ENCODE results near the gene CDH13. TPM values are rescaled to one million over a fixed set of nuclear protein-coding genes. Genes with fewer than 3 reads are reported as not detected.

The CDH13 gene
- total RNA-seq, 1 experiment from 2014 or later = 0.56 TPM

- Histone ChIP-seq H3K27me3 (ENCODE audit: low read length) (no peaks in the 10 kb centered on the region), H3K4me1 (ENCODE audit: low read length) (peaks cover 23% of the 10 kb centered on the region), H3K36me3 (ENCODE audit: insufficient read depth, low read length) (no peaks in the 10 kb centered on the region), H3K4me3 (ENCODE audit: low read length) (no peak overlapping the region), H3K4me2 (ENCODE audit: low read depth, low read length, poor library complexity, severe bottlenecking) (no peak overlapping the region), H3K9ac (ENCODE audit: low read length) (no peak overlapping the region), H4K20me1 (ENCODE audit: insufficient read depth, low read depth, low read length) (no peaks in the 10 kb centered on the region), H3K27ac (ENCODE audit: low read length) (no peak overlapping the region), H2AFZ (ENCODE audit: low read length) (no peak overlapping the region), H3K79me2 (ENCODE audit: low read length) (no peaks in the 10 kb centered on the region), H3K9me2 (replicated peaks; ENCODE audit: insufficient read depth, low read length) (no peaks in the 10 kb centered on the region), H3K9me3 (ENCODE audit: low read length) (no peaks in the 10 kb centered on the region)
- DNase-seq = no peak
These were observed 491.0 kb downstream of the CDH13 start for GRCh38 chr16:83117810-83118209.

- no peaks in the 10 kb centered on the region for H3K9me2 ChIP-seq (replicated peaks; ENCODE audit: insufficient read depth, low read length)
- peaks cover 18% of the 10 kb centered on the region for H3K4me1 ChIP-seq (ENCODE audit: low read length)
- H3K79me2 ChIP-seq (ENCODE audit: low read length) = no peaks in the 10 kb centered on the region
- H3K4me2 ChIP-seq (ENCODE audit: low read depth, low read length, poor library complexity, severe bottlenecking) = no peak overlapping the region
- no peak overlapping the region for H3K9ac ChIP-seq (ENCODE audit: low read length)
- H3K27ac ChIP-seq (ENCODE audit: low read length) = no peak overlapping the region
- H3K9me3 ChIP-seq (ENCODE audit: low read length) = no peaks in the 10 kb centered on the region
- DNase-seq = no peak
- no peaks in the 10 kb centered on the region for H3K27me3 ChIP-seq (ENCODE audit: low read length)
- no peaks in the 10 kb centered on the region for H4K20me1 ChIP-seq (ENCODE audit: insufficient read depth, low read depth, low read length)
- no peaks in the 10 kb centered on the region for H3K36me3 ChIP-seq (ENCODE audit: insufficient read depth, low read length)
- H2AFZ ChIP-seq (ENCODE audit: low read length) = no peak overlapping the region
- H3K4me3 ChIP-seq (ENCODE audit: low read length) = no peak overlapping the region
These were observed 491.6 kb downstream of the CDH13 start for GRCh38 chr16:83118365-83118764.

- Histone ChIP-seq H3K9me3 (ENCODE audit: low read length) (peaks cover 15% of the 10 kb centered on the region), H3K4me2 (ENCODE audit: low read depth, low read length, poor library complexity, severe bottlenecking) (no peak overlapping the region), H3K36me3 (ENCODE audit: insufficient read depth, low read length) (no peaks in the 10 kb centered on the region), H3K27me3 (ENCODE audit: low read length) (peaks cover 4% of the 10 kb centered on the region; the same call in 1 of the 2 replicates), H3K4me1 (ENCODE audit: low read length) (no peaks in the 10 kb centered on the region), H2AFZ (ENCODE audit: low read length) (no peak overlapping the region), H3K27ac (ENCODE audit: low read length) (no peak overlapping the region), H3K9ac (ENCODE audit: low read length) (no peak overlapping the region), H3K4me3 (ENCODE audit: low read length) (no peak overlapping the region), H3K79me2 (ENCODE audit: low read length) (no peaks in the 10 kb centered on the region), H4K20me1 (ENCODE audit: insufficient read depth, low read depth, low read length) (no peaks in the 10 kb centered on the region), H3K9me2 (replicated peaks; ENCODE audit: insufficient read depth, low read length) (no peaks in the 10 kb centered on the region)
- no peak for DNase-seq
These were observed 499.3 kb downstream of the CDH13 start for GRCh38 chr16:83125999-83126568.

GRCh38 chr16:83128041-83128440 is 501.3 kb downstream of the CDH13 start:
- H3K4me1 ChIP-seq (ENCODE audit: low read length) = no peaks in the 10 kb centered on the region
- H3K9me2 ChIP-seq (replicated peaks; ENCODE audit: insufficient read depth, low read length) = no peaks in the 10 kb centered on the region
- H3K27ac ChIP-seq (ENCODE audit: low read length) = no peak overlapping the region
- DNase-seq = no peak
- no peaks in the 10 kb centered on the region for H4K20me1 ChIP-seq (ENCODE audit: insufficient read depth, low read depth, low read length)
- no peaks in the 10 kb centered on the region for H3K36me3 ChIP-seq (ENCODE audit: insufficient read depth, low read length)
- H3K9ac ChIP-seq (ENCODE audit: low read length) = no peak overlapping the region
- peaks cover 15% of the 10 kb centered on the region for H3K9me3 ChIP-seq (ENCODE audit: low read length)
- peaks cover 4% of the 10 kb centered on the region; the same call in 1 of the 2 replicates for H3K27me3 ChIP-seq (ENCODE audit: low read length)
- no peak overlapping the region for H3K4me2 ChIP-seq (ENCODE audit: low read depth, low read length, poor library complexity, severe bottlenecking)
- H3K4me3 ChIP-seq (ENCODE audit: low read length) = no peak overlapping the region
- H2AFZ ChIP-seq (ENCODE audit: low read length) = no peak overlapping the region
- no peaks in the 10 kb centered on the region for H3K79me2 ChIP-seq (ENCODE audit: low read length)

GRCh38 chr16:83130039-83130438 is 503.3 kb downstream of the CDH13 start:
- Histone ChIP-seq H3K9me2 (replicated peaks; ENCODE audit: insufficient read depth, low read length) (no peaks in the 10 kb centered on the region), H3K9me3 (ENCODE audit: low read length) (peaks cover 15% of the 10 kb centered on the region), H3K4me3 (ENCODE audit: low read length) (no peak overlapping the region), H3K79me2 (ENCODE audit: low read length) (no peaks in the 10 kb centered on the region), H3K27ac (ENCODE audit: low read length) (no peak overlapping the region), H3K9ac (ENCODE audit: low read length) (no peak overlapping the region), H4K20me1 (ENCODE audit: insufficient read depth, low read depth, low read length) (no peaks in the 10 kb centered on the region), H3K4me1 (ENCODE audit: low read length) (peaks cover 13% of the 10 kb centered on the region), H3K36me3 (ENCODE audit: insufficient read depth, low read length) (no peaks in the 10 kb centered on the region), H3K27me3 (ENCODE audit: low read length) (peaks cover 4% of the 10 kb centered on the region; the same call in 1 of the 2 replicates), H3K4me2 (ENCODE audit: low read depth, low read length, poor library complexity, severe bottlenecking) (no peak overlapping the region), H2AFZ (ENCODE audit: low read length) (no peak overlapping the region)
- DNase-seq = no peak

GRCh38 chr16:83134638-83135037 is 507.9 kb downstream of the CDH13 start:
- Histone ChIP-seq H2AFZ (ENCODE audit: low read length) (no peak overlapping the region), H3K27me3 (ENCODE audit: low read length) (no peaks in the 10 kb centered on the region), H3K4me3 (ENCODE audit: low read length) (no peak overlapping the region), H3K27ac (ENCODE audit: low read length) (0 out of 2 replicates have a peak overlapping the region, but pooled peaks have one; percentile 12), H3K9me2 (replicated peaks; ENCODE audit: insufficient read depth, low read length) (no peaks in the 10 kb centered on the region), H3K9me3 (ENCODE audit: low read length) (no peaks in the 10 kb centered on the region), H3K36me3 (ENCODE audit: insufficient read depth, low read length) (no peaks in the 10 kb centered on the region), H3K9ac (ENCODE audit: low read length) (no peak overlapping the region), H3K4me1 (ENCODE audit: low read length) (peaks cover 49% of the 10 kb centered on the region), H4K20me1 (ENCODE audit: insufficient read depth, low read depth, low read length) (no peaks in the 10 kb centered on the region), H3K79me2 (ENCODE audit: low read length) (no peaks in the 10 kb centered on the region), H3K4me2 (ENCODE audit: low read depth, low read length, poor library complexity, severe bottlenecking) (peak overlapping the region; percentile 53)
- DNase-seq = peak; percentile 82

- Histone ChIP-seq H3K9me2 (replicated peaks; ENCODE audit: insufficient read depth, low read length) (no peaks in the 10 kb centered on the region), H3K4me1 (ENCODE audit: low read length) (peaks cover 49% of the 10 kb centered on the region), H3K9me3 (ENCODE audit: low read length) (no peaks in the 10 kb centered on the region), H3K27me3 (ENCODE audit: low read length) (no peaks in the 10 kb centered on the region), H3K36me3 (ENCODE audit: insufficient read depth, low read length) (no peaks in the 10 kb centered on the region), H3K9ac (ENCODE audit: low read length) (no peak overlapping the region), H3K27ac (ENCODE audit: low read length) (no peak overlapping the region), H2AFZ (ENCODE audit: low read length) (no peak overlapping the region), H3K4me3 (ENCODE audit: low read length) (no peak overlapping the region), H3K79me2 (ENCODE audit: low read length) (no peaks in the 10 kb centered on the region), H4K20me1 (ENCODE audit: insufficient read depth, low read depth, low read length) (no peaks in the 10 kb centered on the region), H3K4me2 (ENCODE audit: low read depth, low read length, poor library complexity, severe bottlenecking) (peak overlapping the region; percentile 63)
- DNase-seq = no peak
These were observed 509.6 kb downstream of the CDH13 start for GRCh38 chr16:83136419-83136818.

- Histone ChIP-seq H3K36me3 (ENCODE audit: insufficient read depth, low read length) (no peaks in the 10 kb centered on the region), H2AFZ (ENCODE audit: low read length) (no peak overlapping the region), H3K4me2 (ENCODE audit: low read depth, low read length, poor library complexity, severe bottlenecking) (peak overlapping the region; percentile 63), H3K9me3 (ENCODE audit: low read length) (no peaks in the 10 kb centered on the region), H3K4me1 (ENCODE audit: low read length) (peaks cover 49% of the 10 kb centered on the region), H3K79me2 (ENCODE audit: low read length) (no peaks in the 10 kb centered on the region), H3K9ac (ENCODE audit: low read length) (peak overlapping the region; percentile 25), H3K27me3 (ENCODE audit: low read length) (no peaks in the 10 kb centered on the region), H3K9me2 (replicated peaks; ENCODE audit: insufficient read depth, low read length) (no peaks in the 10 kb centered on the region), H3K4me3 (ENCODE audit: low read length) (peak overlapping the region; percentile 52), H4K20me1 (ENCODE audit: insufficient read depth, low read depth, low read length) (no peaks in the 10 kb centered on the region), H3K27ac (ENCODE audit: low read length) (no peak overlapping the region)
- peak; percentile 72 for DNase-seq
These were observed 510.2 kb downstream of the CDH13 start for GRCh38 chr16:83136924-83137323.
